ENCODE data around the gene SNN. TPM values are rescaled to one million over a fixed set of nuclear protein-coding genes. Genes with fewer than 3 reads are reported as not detected.
A peak's percentile ranks its signal among the peaks of the same experiment; 100 is the strongest.

The SNN gene
- total RNA-seq, 2 experiments from 2014 or later: 8.2 to 9.5 TPM

DNA sequence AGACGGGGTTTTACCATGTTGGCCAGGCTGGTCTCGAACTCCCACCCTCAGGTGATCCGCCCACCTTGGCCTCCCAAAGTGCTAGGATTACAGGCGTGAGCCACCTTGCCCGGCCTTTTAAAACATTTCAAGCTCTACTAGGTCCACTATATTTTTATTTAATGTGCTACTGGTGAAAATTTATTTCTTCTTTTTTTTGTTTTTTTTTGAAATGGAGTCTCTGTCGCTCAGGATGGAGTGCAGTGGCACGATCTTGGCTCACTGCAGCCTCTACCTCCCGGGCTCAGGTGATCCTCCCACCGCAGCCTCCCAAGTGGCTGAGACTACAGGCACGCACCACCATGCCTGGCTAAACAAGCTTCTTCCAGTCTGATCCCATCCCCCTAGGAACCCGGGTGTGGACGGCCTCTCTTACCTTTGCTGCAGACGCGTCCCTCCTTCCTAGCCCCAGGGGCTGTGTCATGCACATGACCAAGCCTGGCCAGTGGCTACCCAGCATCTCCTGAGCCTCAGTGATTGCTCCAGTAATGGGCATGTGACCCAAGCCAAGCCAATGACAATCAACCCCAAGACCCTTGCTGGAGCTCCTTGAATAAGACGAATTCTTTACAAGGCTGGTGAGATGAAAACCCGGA lies 41.5 kb upstream of the SNN start:
- Mint-ChIP-seq H3K36me3 (ENCODE audit: low read depth) (no peaks in the 10 kb centered on the region), H3K27ac (no peak overlapping the region), H3K4me3 (no peak overlapping the region), H3K9me3 (no peaks in the 10 kb centered on the region), H3K4me1 (ENCODE audit: low read depth) (peaks cover 49% of the 10 kb centered on the region), H3K27me3 (no peaks in the 10 kb centered on the region)
- ATAC-seq: no peak
- TF ChIP-seq, protein P1, sequence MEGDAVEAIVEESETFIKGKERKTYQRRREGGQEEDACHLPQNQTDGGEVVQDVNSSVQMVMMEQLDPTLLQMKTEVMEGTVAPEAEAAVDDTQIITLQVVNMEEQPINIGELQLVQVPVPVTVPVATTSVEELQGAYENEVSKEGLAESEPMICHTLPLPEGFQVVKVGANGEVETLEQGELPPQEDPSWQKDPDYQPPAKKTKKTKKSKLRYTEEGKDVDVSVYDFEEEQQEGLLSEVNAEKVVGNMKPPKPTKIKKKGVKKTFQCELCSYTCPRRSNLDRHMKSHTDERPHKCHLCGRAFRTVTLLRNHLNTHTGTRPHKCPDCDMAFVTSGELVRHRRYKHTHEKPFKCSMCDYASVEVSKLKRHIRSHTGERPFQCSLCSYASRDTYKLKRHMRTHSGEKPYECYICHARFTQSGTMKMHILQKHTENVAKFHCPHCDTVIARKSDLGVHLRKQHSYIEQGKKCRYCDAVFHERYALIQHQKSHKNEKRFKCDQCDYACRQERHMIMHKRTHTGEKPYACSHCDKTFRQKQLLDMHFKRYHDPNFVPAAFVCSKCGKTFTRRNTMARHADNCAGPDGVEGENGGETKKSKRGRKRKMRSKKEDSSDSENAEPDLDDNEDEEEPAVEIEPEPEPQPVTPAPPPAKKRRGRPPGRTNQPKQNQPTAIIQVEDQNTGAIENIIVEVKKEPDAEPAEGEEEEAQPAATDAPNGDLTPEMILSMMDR (IDR thresholded peaks at IDR 0.05): no peak
- CTCF ChIA-PET: interaction anchor here (1.4 to 2.1 kb wide), 2 partner anchors 95 to 231 kb away, joined by 3 to 4 read pairs; no protein-coding TSS in a partner anchor
- POLR2A ChIA-PET: interaction anchor here (0.8 to 1.2 kb wide), 4 partner anchors 9 to 167 kb away, joined by 3 read pairs; no protein-coding TSS in a partner anchor
- DNase-seq: no peak
- intact Hi-C loops (cut with micrococcal nuclease): no loop called here

DNA sequence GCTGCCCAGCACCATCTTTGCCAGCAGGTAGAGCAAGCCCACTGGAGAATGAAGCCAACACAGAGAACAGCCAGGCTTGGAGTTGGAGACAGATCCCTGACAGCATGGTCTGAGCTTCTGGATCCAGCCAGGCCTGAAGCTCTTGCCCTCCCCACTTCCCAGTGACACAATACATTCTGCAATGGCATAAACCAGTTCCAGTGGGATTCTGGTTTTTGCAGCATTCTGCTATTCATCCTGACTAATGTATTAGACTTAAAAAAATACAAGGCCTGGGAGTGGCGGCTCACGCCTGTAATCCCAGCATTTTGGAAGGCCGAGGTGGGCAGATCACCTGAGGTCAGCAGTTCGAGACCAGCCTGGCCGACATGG lies 41.0 kb upstream of the SNN start:
- ATAC-seq (no peak), DNase-seq (no peak)
- Mint-ChIP-seq H3K4me3 (no peak overlapping the region), H3K36me3 (ENCODE audit: low read depth) (no peaks in the 10 kb centered on the region), H3K27me3 (no peaks in the 10 kb centered on the region), H3K27ac (no peak overlapping the region), H3K9me3 (no peaks in the 10 kb centered on the region), H3K4me1 (ENCODE audit: low read depth) (peaks cover 44% of the 10 kb centered on the region)
- CTCF ChIA-PET: interaction anchor here (2.1 kb wide), 1 partner anchor 231 kb away, joined by 4 read pairs; no protein-coding TSS in a partner anchor
- TF ChIP-seq, protein P1 (IDR thresholded peaks at IDR 0.05): no peak
- intact Hi-C loops (cut with micrococcal nuclease): no loop called here
- POLR2A ChIA-PET: interaction anchor here (1.0 to 1.2 kb wide), 3 partner anchors 9 to 167 kb away, joined by 3 read pairs; no protein-coding TSS in a partner anchor

DNA sequence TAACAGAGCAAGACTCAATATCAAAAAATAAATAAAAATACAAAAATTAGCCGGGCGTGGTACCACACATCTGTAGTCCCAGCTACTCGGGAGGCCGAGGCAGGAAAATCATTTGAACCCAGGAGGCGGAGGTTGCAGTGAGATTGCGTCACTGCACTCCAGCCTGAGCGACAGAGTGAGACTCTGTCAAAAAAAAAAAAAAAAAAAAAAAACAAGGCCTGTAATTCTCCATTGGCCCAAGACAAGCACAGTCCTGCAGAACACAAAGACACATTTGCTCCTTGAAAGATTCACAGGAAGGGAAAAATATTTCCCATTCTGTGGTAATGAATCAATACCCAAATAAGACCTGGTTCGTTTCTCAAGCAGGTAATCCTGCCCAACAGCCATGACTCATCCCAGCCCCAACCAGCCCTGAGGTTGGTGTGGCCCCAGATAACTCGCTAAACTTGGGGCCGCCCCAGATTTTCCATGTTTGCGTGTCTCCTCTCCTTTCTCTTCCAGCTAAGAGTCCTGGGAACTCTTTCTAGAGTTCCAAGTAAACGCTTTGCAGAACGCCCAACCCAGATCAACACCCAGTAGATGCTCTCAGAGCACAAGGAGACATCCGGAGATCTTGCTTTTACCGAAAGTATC lies 40.3 kb upstream of the SNN start:
- ATAC-seq (no peak), DNase-seq (peak; percentile 35)
- Mint-ChIP-seq H3K27ac (no peak overlapping the region), H3K4me3 (no peak overlapping the region), H3K9me3 (no peaks in the 10 kb centered on the region), H3K27me3 (no peaks in the 10 kb centered on the region), H3K4me1 (ENCODE audit: low read depth) (peaks cover 40% of the 10 kb centered on the region), H3K36me3 (ENCODE audit: low read depth) (no peaks in the 10 kb centered on the region)
- ChIA-PET CTCF (interaction anchor here (0.8 to 2.1 kb wide), 3 partner anchors 12 to 232 kb away, joined by 3 to 4 read pairs (median 3); no protein-coding TSS in a partner anchor), POLR2A (no interaction called here)
- intact Hi-C loops (cut with micrococcal nuclease): no loop called here
- TF ChIP-seq, protein P1 (IDR thresholded peaks at IDR 0.05): no peak

DNA sequence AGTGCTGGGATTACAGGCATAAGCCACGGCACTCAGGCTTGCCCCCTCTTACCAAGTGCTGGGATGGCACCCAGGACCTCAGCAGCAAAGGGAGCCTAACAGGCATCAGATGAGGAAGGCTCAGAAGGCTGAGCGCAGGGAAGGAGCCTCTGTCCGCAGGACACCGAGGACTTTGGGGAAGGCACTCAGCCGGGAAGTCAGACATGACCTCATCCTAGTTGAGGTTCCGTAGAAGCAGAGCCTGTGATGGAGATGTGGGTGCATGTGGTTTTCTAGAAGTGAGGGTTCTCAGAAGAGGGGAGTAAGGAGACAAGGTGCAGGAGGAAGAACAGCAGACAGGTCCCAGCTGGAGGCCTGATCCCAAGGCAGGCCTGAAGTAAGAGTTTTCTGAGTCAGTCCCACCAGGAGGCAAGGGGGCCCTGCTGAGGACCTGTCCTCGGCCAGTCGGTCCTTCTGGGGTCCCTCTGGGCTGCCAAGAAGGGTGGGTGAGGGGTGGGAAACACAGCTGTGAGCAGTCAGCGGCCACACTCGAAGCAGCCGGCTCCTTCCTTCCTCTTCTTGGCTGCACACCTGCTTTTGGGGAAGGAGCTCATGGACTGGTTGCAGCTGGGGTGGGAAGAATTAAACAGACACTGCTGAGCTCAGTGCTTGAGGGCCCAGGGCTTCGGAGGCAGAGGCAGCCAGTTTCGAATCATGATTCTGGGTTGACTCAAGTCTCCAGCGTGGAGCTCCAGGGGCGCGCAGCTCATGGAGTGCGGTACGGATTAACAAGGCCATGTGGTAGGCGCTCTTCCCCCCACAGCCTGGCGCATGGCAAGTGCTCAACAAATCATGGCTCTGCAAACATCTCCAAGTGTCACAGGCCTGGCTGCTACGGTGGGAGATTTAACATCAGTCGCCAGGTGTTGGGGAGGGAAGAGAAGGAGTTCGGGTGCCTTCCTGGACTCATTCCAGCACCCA lies 38.9 kb upstream of the SNN start:
- no peaks in the 10 kb centered on the region for H3K9me3 Mint-ChIP-seq
- H3K4me3 Mint-ChIP-seq: no peak overlapping the region
- TF ChIP-seq, protein P1 (IDR thresholded peaks at IDR 0.05): no peak
- no peaks in the 10 kb centered on the region for H3K36me3 Mint-ChIP-seq (ENCODE audit: low read depth)
- peaks cover 43% of the 10 kb centered on the region for H3K4me1 Mint-ChIP-seq (ENCODE audit: low read depth)
- DNase-seq: peak; percentile 28
- ChIA-PET POLR2A (no interaction called here), CTCF (interaction anchor here (0.9 to 3.8 kb wide), 3 partner anchors 13 to 97 kb away, joined by 3 to 18 read pairs (median 9); no protein-coding TSS in a partner anchor)
- intact Hi-C loops (cut with micrococcal nuclease): no loop called here
- H3K27ac Mint-ChIP-seq: peak overlapping the region; percentile 58
- ATAC-seq: peak; percentile 40
- no peaks in the 10 kb centered on the region for H3K27me3 Mint-ChIP-seq
